NOMO-1 (cell line): ENCODE results near the gene STOML3.

ENCODE experiments used
- DNase-seq, 2 experiments: peaks; one replicate each; lab custom pipeline; 2025; ENCODE audit not compliant: unreplicated experiment in 2 of 2; lab: John Stamatoyannopoulos, UW

Gene STOML3

GRCh38 chr13:38993381-38993780, 2.8 kb upstream of the STOML3 start:
- no peak for DNase-seq

- no peak for DNase-seq
Observed at GRCh38 chr13:38981096-38981495, 9.5 kb downstream of the STOML3 start.

GRCh38 chr13:38980750-38981078, 9.9 kb downstream of the STOML3 start:
- DNase-seq: no peak

- no peak for DNase-seq
Observed at GRCh38 chr13:38979891-38980749, 10.5 kb downstream of the STOML3 start.

GRCh38 chr13:38970380-38971051, 20.1 kb downstream of the STOML3 start:
- DNase-seq: no peak

- DNase-seq: no peak
Observed at GRCh38 chr13:38969187-38969586, 21.4 kb downstream of the STOML3 start.

- DNase-seq: no peak
Observed at GRCh38 chr13:38967446-38967845, 23.2 kb downstream of the STOML3 start.

- DNase-seq: no peak
Observed at GRCh38 chr13:38965281-38965680, 25.4 kb downstream of the STOML3 start.

- DNase-seq: no peak
Observed at GRCh38 chr13:38960175-38960574, 30.5 kb downstream of the STOML3 start.

- DNase-seq: no peak
Observed at GRCh38 chr13:38957794-38958592, 32.6 kb downstream of the STOML3 start.

GRCh38 chr13:38954844-38955243, 35.8 kb downstream of the STOML3 start:
- no peak for DNase-seq

GRCh38 chr13:38954291-38954690, 36.3 kb downstream of the STOML3 start:
- no peak for DNase-seq

- no peak for DNase-seq
Observed at GRCh38 chr13:38952827-38953226, 37.8 kb downstream of the STOML3 start.

- DNase-seq: no peak
Observed at GRCh38 chr13:38951525-38952313, 38.9 kb downstream of the STOML3 start.

GRCh38 chr13:38950987-38951386, 39.6 kb downstream of the STOML3 start:
- no peak for DNase-seq

- no peak for DNase-seq
Observed at GRCh38 chr13:38947054-38947453, 43.6 kb downstream of the STOML3 start.

- no peak for DNase-seq
Observed at GRCh38 chr13:38944219-38944618, 46.4 kb downstream of the STOML3 start.

GRCh38 chr13:38943231-38943630, 47.4 kb downstream of the STOML3 start:
- DNase-seq: no peak

- DNase-seq: no peak
Observed at GRCh38 chr13:38941353-38941945, 49.2 kb downstream of the STOML3 start.

GRCh38 chr13:38933786-38934185, 56.8 kb downstream of the STOML3 start:
- no peak for DNase-seq
